Measurements from ENCODE around the gene NF2. TPM values are rescaled to one million over a fixed set of nuclear protein-coding genes. Genes with fewer than 3 reads are reported as not detected.

Gene NF2
- total and polyA plus RNA-seq, 2 of the 8 experiments (the other 6 are each of a cell fraction or from before 2014, with no cell fraction given): 17.6 to 53.6 TPM

- TF ChIP-seq GTF2F1 (IDR thresholded peaks at IDR 0.05; ENCODE audit: borderline replicate concordance, low read depth, low read length) (no peak), JUND (IDR thresholded peaks at IDR 0.05; ENCODE audit: low read length) (no peak), JUN (IDR thresholded peaks at IDR 0.05; ENCODE audit: low read depth, low read length) (no peak)
These were observed 33.3 kb downstream of the NF2 start (continued) for GRCh38 chr22:29636751-29637150.
